ENCODE results near the gene SOX3. TPM values are rescaled to one million over a fixed set of nuclear protein-coding genes. Genes with fewer than 3 reads are reported as not detected.

Gene SOX3
- total and polyA plus RNA-seq, 2 of the 13 experiments (the other 11 are each of a cell fraction or from before 2014, with no cell fraction given), result not detected

DNA sequence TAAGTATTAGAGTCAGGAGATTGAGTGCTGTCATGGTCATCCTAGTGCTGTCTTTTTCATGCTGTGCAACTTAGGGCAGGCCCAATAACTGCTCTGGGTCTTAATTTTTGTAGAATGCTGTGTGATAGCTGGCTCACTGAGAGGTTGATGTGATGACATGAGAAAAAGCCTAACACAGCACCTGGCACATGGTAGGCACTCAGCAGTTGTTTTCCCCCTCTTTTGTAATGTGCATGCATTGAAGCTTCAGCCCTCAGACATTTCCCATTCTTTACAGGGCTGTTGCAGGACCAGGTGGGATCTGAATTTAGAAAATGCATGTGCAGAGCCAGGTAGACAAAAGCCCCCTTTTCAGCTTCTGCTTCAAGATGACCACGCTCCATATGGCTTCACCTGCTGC lies 44.1 kb upstream of the SOX3 start:
- H3K27ac ChIP-seq (ENCODE audit: extremely low read length, insufficient read depth, low read length), result no peak overlapping the region
- in situ Hi-C loops (cut with HindIII; ENCODE audit: extremely low pct_ligation_motif_present, low pct_unique_long_range_greater_than_20kb) (no loop called here), intact Hi-C loops (cut with micrococcal nuclease; ENCODE audit: unreplicated experiment) (no loop called here)
- no peak overlapping the region for H2AFZ ChIP-seq (ENCODE audit: low read length)
- CTCF ChIA-PET (ENCODE audit: low intra/inter-chr PET ratio, low total read pairs), result no interaction called here
- H3K79me2 ChIP-seq (ENCODE audit: insufficient read depth, low read length), result no peaks in the 10 kb centered on the region
- no peaks in the 10 kb centered on the region for H3K9me3 ChIP-seq (ENCODE audit: low read length)
- H3K4me3 ChIP-seq (replicated peaks in 1 of 3; ENCODE audit: insufficient read depth in 1 of 3, low read depth in 2 of 3, low read length in 3 of 3), result no peak overlapping the region
- BruUV-seq (replicated peaks), result no TSS peak
- no peaks in the 10 kb centered on the region for H4K20me1 ChIP-seq (ENCODE audit: insufficient read depth, low read length)
- H3K4me2 ChIP-seq (ENCODE audit: low read depth, low read length), result no peak overlapping the region
- DNase-seq (ENCODE audit: low spot score) (no peak), FAIRE-seq (no peak), ATAC-seq (no peak)
- no peaks in the 10 kb centered on the region for H3K4me1 ChIP-seq (ENCODE audit: insufficient read depth, low read length)
- no peak overlapping the region for H3K9ac ChIP-seq (ENCODE audit: insufficient read depth, low read depth, low read length)
- no CpG with 5 or more reads among the region's 1 CpG for WGBS (ENCODE audit: low lambda C conversion rate)
- no peaks in the 10 kb centered on the region for H3K36me3 ChIP-seq (replicated peaks in 1 of 2; ENCODE audit: control insufficient read depth in 1 of 2, insufficient read depth in 2 of 2, low read length in 2 of 2)
- H3K27me3 ChIP-seq (ENCODE audit: control insufficient read depth in 1 of 2, insufficient read depth in 2 of 2, low read length in 2 of 2), result no peaks in the 10 kb centered on the region
- POLR2A ChIA-PET, result no interaction called here
- TF ChIP-seq KMT2A (CRISPR knock-in tag; IDR thresholded peaks at IDR 0.05), result no peak
- no peak for TF ChIP-seq RBAK (CRISPR knock-in tag; IDR thresholded peaks at IDR 0.05)
- TF ChIP-seq SP140L (CRISPR knock-in tag; IDR thresholded peaks at IDR 0.05; ENCODE audit: borderline replicate concordance), result no peak
- TF ChIP-seq, protein P1, sequence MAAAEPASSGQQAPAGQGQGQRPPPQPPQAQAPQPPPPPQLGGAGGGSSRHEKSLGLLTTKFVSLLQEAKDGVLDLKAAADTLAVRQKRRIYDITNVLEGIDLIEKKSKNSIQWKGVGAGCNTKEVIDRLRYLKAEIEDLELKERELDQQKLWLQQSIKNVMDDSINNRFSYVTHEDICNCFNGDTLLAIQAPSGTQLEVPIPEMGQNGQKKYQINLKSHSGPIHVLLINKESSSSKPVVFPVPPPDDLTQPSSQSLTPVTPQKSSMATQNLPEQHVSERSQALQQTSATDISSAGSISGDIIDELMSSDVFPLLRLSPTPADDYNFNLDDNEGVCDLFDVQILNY (CRISPR knock-in tag; conservative IDR thresholded peaks at IDR 0.05), result no peak
- no peak for TF ChIP-seq GFI1 (CRISPR knock-in tag; IDR thresholded peaks at IDR 0.05; ENCODE audit: borderline replicate concordance)
- no peak for TF ChIP-seq STAG1 (CRISPR knock-in tag; IDR thresholded peaks at IDR 0.05)
- TF ChIP-seq JUNB (CRISPR knock-in tag; IDR thresholded peaks at IDR 0.05; ENCODE audit: borderline replicate concordance), result no peak
- TF ChIP-seq JDP2 (CRISPR knock-in tag; IDR thresholded peaks at IDR 0.05; ENCODE audit: borderline replicate concordance), result no peak

DNA sequence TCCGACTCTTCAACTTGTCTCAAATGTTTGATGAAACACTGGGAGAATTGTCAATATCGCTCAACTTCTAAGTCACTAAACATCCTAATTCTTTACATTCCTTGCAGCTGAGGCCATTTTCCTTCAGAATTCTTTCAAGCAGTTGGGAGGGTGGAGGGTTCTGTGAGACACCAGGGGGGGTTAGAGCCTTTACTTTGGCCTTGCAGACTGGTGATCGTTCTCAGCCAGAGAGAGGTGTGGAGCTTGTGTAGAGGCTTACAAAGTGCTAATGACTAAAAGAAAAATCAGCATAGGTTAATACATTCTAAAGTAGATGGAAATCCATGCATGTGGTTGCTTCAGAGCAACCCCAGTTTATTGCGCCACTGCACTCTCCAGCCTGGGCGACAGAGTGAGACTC lies 21.3 kb upstream of the SOX3 start:
- no TSS peak for BruUV-seq (replicated peaks)
- H3K36me3 ChIP-seq (replicated peaks in 1 of 2; ENCODE audit: control insufficient read depth in 1 of 2, insufficient read depth in 2 of 2, low read length in 2 of 2), result no peaks in the 10 kb centered on the region
- TF ChIP-seq HNF4A (CRISPR knock-in tag; IDR thresholded peaks at IDR 0.05) (no peak), ZNF615 (CRISPR knock-in tag; IDR thresholded peaks at IDR 0.05; ENCODE audit: borderline replicate concordance) (no peak)
- DNase-seq (ENCODE audit: low spot score) (no peak), FAIRE-seq (no peak), ATAC-seq (no peak)
- POLR2A ChIA-PET, result no interaction called here
- intact Hi-C loops (cut with micrococcal nuclease; ENCODE audit: unreplicated experiment) (no loop called here), in situ Hi-C loops (cut with HindIII; ENCODE audit: extremely low pct_ligation_motif_present, low pct_unique_long_range_greater_than_20kb) (no loop called here)
- H2AFZ ChIP-seq (ENCODE audit: low read length), result no peak overlapping the region
- H3K4me3 ChIP-seq (replicated peaks in 1 of 3; ENCODE audit: insufficient read depth in 1 of 3, low read depth in 2 of 3, low read length in 3 of 3), result no peak overlapping the region
- no peak overlapping the region for H3K27ac ChIP-seq (ENCODE audit: extremely low read length, insufficient read depth, low read length)
- no peak overlapping the region for H3K9ac ChIP-seq (ENCODE audit: insufficient read depth, low read depth, low read length)
- no peaks in the 10 kb centered on the region for H4K20me1 ChIP-seq (ENCODE audit: insufficient read depth, low read length)
- H3K9me3 ChIP-seq (ENCODE audit: low read length), result no peaks in the 10 kb centered on the region
- H3K27me3 ChIP-seq (ENCODE audit: control insufficient read depth in 1 of 2, insufficient read depth in 2 of 2, low read length in 2 of 2), result no peaks in the 10 kb centered on the region
- H3K4me2 ChIP-seq (ENCODE audit: low read depth, low read length), result no peak overlapping the region
- WGBS (ENCODE audit: low lambda C conversion rate), result 41% methylated on average over 5 of the region's 5 CpGs
- H3K79me2 ChIP-seq (ENCODE audit: insufficient read depth, low read length), result no peaks in the 10 kb centered on the region
- no peaks in the 10 kb centered on the region for H3K4me1 ChIP-seq (ENCODE audit: insufficient read depth, low read length)
- CTCF ChIA-PET (ENCODE audit: low intra/inter-chr PET ratio, low total read pairs), result no interaction called here
